PC-3 (cell line): ENCODE results near the gene CAMTA1. TPM values are rescaled to one million over a fixed set of nuclear protein-coding genes. Genes with fewer than 3 reads are reported as not detected.

ENCODE experiments used
- ATAC-seq: fragments of 200-7000 bp; cut with Tn5 transposase; 2 replicates; pipeline ENCODE4 v1.9.1; 2020; ENCODE audit warnings: mild to moderate bottlenecking, moderate library complexity
- BruUV-seq: library from RNA; stranded (reverse); fragments of 400-500 nt; replicated peaks from 2 replicates; lab custom pipeline; 2021; lab: Mats Ljungman, UMichigan
- CTCF ChIA-PET: fragments of 300-600 bp; sonication (Branson Sonifier 250); formaldehyde crosslinking; loops from one replicate; lab custom pipeline; 2022; ENCODE audit warnings: antibody characterized with exemption; lab: Charles Lee
- POLR2A ChIA-PET: fragments of 300-600 bp; sonication (Branson Sonifier 250); formaldehyde crosslinking; loops from one replicate; lab custom pipeline; 2022; ENCODE audit warnings: antibody characterized with exemption; ENCODE audit not compliant: unreplicated experiment; lab: Charles Lee
- DNase-seq: peaks from one replicate; pipeline ENCODE4 v3.0.0-alpha.2; 2015
- H2AFZ ChIP-seq: fragments of 300-600 bp; sonication (generic); 2 replicates; pipeline ENCODE4 v1.6.0; 2016; ENCODE audit warnings: antibody characterized with exemption, low read length
- H3F3A ChIP-seq: fragments of 300-600 bp; sonication (generic); one replicate; pipeline ENCODE4 v1.6.0; 2017; ENCODE audit warnings: antibody characterized with exemption, low read length, control low read depth, mild to moderate bottlenecking; ENCODE audit not compliant: unreplicated experiment
- H3K27ac ChIP-seq: fragments of 300-600 bp; sonication (generic); 2 replicates; pipeline ENCODE4 v1.5.1; 2016; ENCODE audit warnings: mild to moderate bottlenecking, low read length
- H3K27me3 ChIP-seq: fragments of 300-600 bp; sonication (generic); 2 replicates; pipeline ENCODE4 v1.6.1; 2016; ENCODE audit warnings: low read length, mixed read lengths
- H3K36me3 ChIP-seq: fragments of 300-600 bp; sonication (generic); 2 replicates; pipeline ENCODE4 v1.6.1; 2016; ENCODE audit warnings: low read depth, mixed run types, low read length, mixed read lengths
- H3K4me1 ChIP-seq: fragments of 300-600 bp; sonication (generic); 2 replicates; pipeline ENCODE4 v1.5.1; 2016; ENCODE audit warnings: low read length; ENCODE audit not compliant: insufficient read depth
- H3K4me2 ChIP-seq: fragments of 300-600 bp; sonication (generic); 2 replicates; pipeline ENCODE4 v1.6.0; 2016; ENCODE audit warnings: low read length
- H3K4me3 ChIP-seq: fragments of 300-600 bp; sonication (generic); 2 replicates; pipeline ENCODE4 v1.5.1; 2016; ENCODE audit warnings: mild to moderate bottlenecking, low read length, mixed read lengths
- H3K79me2 ChIP-seq: fragments of 300-600 bp; sonication (generic); 2 replicates; pipeline ENCODE4 v1.6.1; 2017; ENCODE audit warnings: low read length, mixed read lengths
- H3K9ac ChIP-seq: fragments of 300-600 bp; sonication (generic); 2 replicates; pipeline ENCODE4 v1.6.0; 2016; ENCODE audit warnings: mild to moderate bottlenecking, low read length
- H3K9me2 ChIP-seq: fragments of 300-600 bp; sonication (generic); replicated peaks from 2 replicates; pipeline ENCODE4 v1.6.1; 2016; ENCODE audit warnings: mixed run types, low read length, mixed read lengths
- H3K9me3 ChIP-seq: fragments of 300-600 bp; sonication (generic); 2 replicates; pipeline ENCODE4 v1.6.1; 2016; ENCODE audit warnings: low read length, mixed read lengths
- H4K20me1 ChIP-seq: fragments of 300-600 bp; sonication (generic); 2 replicates; pipeline ENCODE4 v1.6.1; 2016; ENCODE audit warnings: low read length, mixed read lengths
- CTCF ChIP-seq: fragments of 300-600 bp; sonication (generic); conservative IDR thresholded peaks from 2 replicates; pipeline ENCODE4 v1.5.1; 2017; ENCODE audit warnings: antibody characterized with exemption, low read depth, mild to moderate bottlenecking, low read length
- EZH2 ChIP-seq: fragments of 300-600 bp; sonication (generic); IDR thresholded peaks from one replicate; pipeline ENCODE4 v1.6.1; 2017; ENCODE audit warnings: antibody characterized with exemption, mild to moderate bottlenecking, low read length; ENCODE audit not compliant: unreplicated experiment
- EZH2phosphoT487 ChIP-seq: fragments of 300-600 bp; sonication (generic); IDR thresholded peaks from 2 replicates; pipeline ENCODE4 v1.6.1; 2018; ENCODE audit warnings: mild to moderate bottlenecking, antibody characterized with exemption, low read length, borderline replicate concordance
- intact Hi-C: fragments of 100-400 bp; cut with micrococcal nuclease; formaldehyde crosslinking; loops from 2 replicates; pipeline ENCODE4 v1.9.0; 2023
- total RNA-seq: library from RNA; depleted of rRNA; stranded (reverse); fragments of >200 nt; gene quantifications from 2 replicates; pipeline ENCODE4 v1.2.3, GENCODE V29; 2014

CAMTA1 gene
- total RNA-seq, 1 experiment from 2014 or later, result 40.8 TPM

GRCh38 chr1:7233646-7234470, 448.6 kb downstream of the CAMTA1 start:
- H3K4me2 ChIP-seq, result no peak overlapping the region
- no peaks in the 10 kb centered on the region for H3K9me3 ChIP-seq
- no peak overlapping the region for H3K4me3 ChIP-seq
- H3K4me1 ChIP-seq, result no peaks in the 10 kb centered on the region
- no peak for ATAC-seq
- ChIA-PET CTCF (no interaction called here), POLR2A (no interaction called here)
- TF ChIP-seq EZH2 (no peak), EZH2phosphoT487 (no peak), CTCF (no peak)
- DNase-seq, result no peak
- no peak overlapping the region for H3K27ac ChIP-seq
- H3K79me2 ChIP-seq, result no peaks in the 10 kb centered on the region
- H3K27me3 ChIP-seq, result peaks cover 46% of the 10 kb centered on the region
- intact Hi-C loops, result no loop called here
- H3K36me3 ChIP-seq, result no peaks in the 10 kb centered on the region
- no peaks in the 10 kb centered on the region for H3F3A ChIP-seq
- H3K9ac ChIP-seq, result no peak overlapping the region
- BruUV-seq, result no TSS peak
- no peaks in the 10 kb centered on the region for H4K20me1 ChIP-seq
- no peak overlapping the region for H2AFZ ChIP-seq
- H3K9me2 ChIP-seq, result no peaks in the 10 kb centered on the region

- DNase-seq (no peak), ATAC-seq (no peak)
- ChIA-PET CTCF (no interaction called here), POLR2A (no interaction called here)
- Histone ChIP-seq H3K36me3 (no peaks in the 10 kb centered on the region), H3K27ac (no peak overlapping the region), H3K4me1 (no peaks in the 10 kb centered on the region), H3K4me2 (no peak overlapping the region), H2AFZ (no peak overlapping the region), H3F3A (no peaks in the 10 kb centered on the region), H3K79me2 (no peaks in the 10 kb centered on the region), H3K4me3 (no peak overlapping the region), H3K27me3 (peaks cover 52% of the 10 kb centered on the region), H3K9me2 (no peaks in the 10 kb centered on the region), H3K9me3 (no peaks in the 10 kb centered on the region), H3K9ac (no peak overlapping the region), H4K20me1 (no peaks in the 10 kb centered on the region)
- TF ChIP-seq EZH2 (no peak), EZH2phosphoT487 (no peak), CTCF (no peak)
- intact Hi-C loops, result no loop called here
- BruUV-seq, result no TSS peak
Measured at GRCh38 chr1:7234471-7234755, 449.2 kb downstream of the CAMTA1 start.

GRCh38 chr1:7235871-7236517, 450.7 kb downstream of the CAMTA1 start:
- Histone ChIP-seq H3F3A (no peaks in the 10 kb centered on the region), H3K4me2 (no peak overlapping the region), H2AFZ (no peak overlapping the region), H3K9me3 (no peaks in the 10 kb centered on the region), H3K4me1 (no peaks in the 10 kb centered on the region), H3K4me3 (no peak overlapping the region), H3K9ac (no peak overlapping the region), H3K9me2 (no peaks in the 10 kb centered on the region), H3K27me3 (peaks cover 52% of the 10 kb centered on the region), H3K79me2 (no peaks in the 10 kb centered on the region), H3K36me3 (no peaks in the 10 kb centered on the region), H3K27ac (no peak overlapping the region), H4K20me1 (no peaks in the 10 kb centered on the region)
- DNase-seq, result no peak
- no TSS peak for BruUV-seq
- TF ChIP-seq EZH2phosphoT487, result no peak
- no peak for TF ChIP-seq CTCF
- TF ChIP-seq EZH2, result no peak
- ATAC-seq, result no peak
- CTCF ChIA-PET, result no interaction called here
- POLR2A ChIA-PET, result no interaction called here
- intact Hi-C loops, result no loop called here
